ENCODE data around the gene ENTPD3. TPM values are rescaled to one million over a fixed set of nuclear protein-coding genes. Genes with fewer than 3 reads are reported as not detected.

The ENTPD3 gene
- total RNA-seq, 2 experiments from 2014 or later: not detected

GRCh38 chr3:40422861-40423260 lies 35.9 kb downstream of the ENTPD3 start:
- H3K27ac Mint-ChIP-seq: no peak overlapping the region
- no peaks in the 10 kb centered on the region for H3K9me3 Mint-ChIP-seq
- ChIA-PET POLR2A (no interaction called here), CTCF (no interaction called here)
- H3K4me3 Mint-ChIP-seq: no peak overlapping the region
- no peak for DNase-seq
- peaks cover 8% of the 10 kb centered on the region for H3K4me1 Mint-ChIP-seq
- peaks cover 4% of the 10 kb centered on the region for H3K36me3 Mint-ChIP-seq (ENCODE audit: low read depth)
- H3K27me3 Mint-ChIP-seq: no peaks in the 10 kb centered on the region

GRCh38 chr3:40427045-40427669 lies 40.2 kb downstream of the ENTPD3 start:
- Mint-ChIP-seq H3K9me3 (no peaks in the 10 kb centered on the region), H3K27me3 (peaks cover 2% of the 10 kb centered on the region), H3K4me1 (peaks cover 8% of the 10 kb centered on the region), H3K36me3 (ENCODE audit: low read depth) (peaks cover 4% of the 10 kb centered on the region), H3K27ac (no peak overlapping the region), H3K4me3 (no peak overlapping the region)
- ChIA-PET POLR2A (no interaction called here), CTCF (interaction anchor here (0.6 to 1.0 kb wide), 2 partner anchors 10 to 1530 kb away, joined by 3 read pairs; no protein-coding TSS in a partner anchor)
- no peak for DNase-seq

GRCh38 chr3:40432793-40433192 lies 45.8 kb downstream of the ENTPD3 start:
- Mint-ChIP-seq H3K4me1 (no peaks in the 10 kb centered on the region), H3K27ac (no peak overlapping the region), H3K27me3 (peaks cover 2% of the 10 kb centered on the region), H3K9me3 (no peaks in the 10 kb centered on the region), H3K4me3 (no peak overlapping the region), H3K36me3 (ENCODE audit: low read depth) (no peaks in the 10 kb centered on the region)
- ChIA-PET POLR2A (no interaction called here), CTCF (no interaction called here)
- no peak for DNase-seq

- POLR2A ChIA-PET: no interaction called here
- Mint-ChIP-seq H3K27me3 (no peaks in the 10 kb centered on the region), H3K27ac (no peak overlapping the region), H3K36me3 (ENCODE audit: low read depth) (no peaks in the 10 kb centered on the region), H3K4me1 (no peaks in the 10 kb centered on the region), H3K9me3 (no peaks in the 10 kb centered on the region), H3K4me3 (no peak overlapping the region)
- no peak for DNase-seq
- CTCF ChIA-PET: no interaction called here
Observed at GRCh38 chr3:40437889-40438288, 50.9 kb downstream of the ENTPD3 start.

- DNase-seq: no peak
- Mint-ChIP-seq H3K27me3 (no peaks in the 10 kb centered on the region), H3K36me3 (ENCODE audit: low read depth) (no peaks in the 10 kb centered on the region), H3K27ac (no peak overlapping the region), H3K4me1 (no peaks in the 10 kb centered on the region), H3K4me3 (no peak overlapping the region), H3K9me3 (no peaks in the 10 kb centered on the region)
- CTCF ChIA-PET: no interaction called here
- POLR2A ChIA-PET: no interaction called here
Observed at GRCh38 chr3:40445062-40445461, 58.1 kb downstream of the ENTPD3 start.

GRCh38 chr3:40445880-40446279 lies 58.9 kb downstream of the ENTPD3 start:
- no peaks in the 10 kb centered on the region for H3K4me1 Mint-ChIP-seq
- ChIA-PET CTCF (no interaction called here), POLR2A (no interaction called here)
- H3K36me3 Mint-ChIP-seq (ENCODE audit: low read depth): peaks cover 1% of the 10 kb centered on the region
- H3K4me3 Mint-ChIP-seq: no peak overlapping the region
- no peak overlapping the region for H3K27ac Mint-ChIP-seq
- H3K27me3 Mint-ChIP-seq: no peaks in the 10 kb centered on the region
- no peaks in the 10 kb centered on the region for H3K9me3 Mint-ChIP-seq
- DNase-seq: no peak

- no peaks in the 10 kb centered on the region for H3K9me3 Mint-ChIP-seq
- ChIA-PET CTCF (no interaction called here), POLR2A (no interaction called here)
- H3K4me3 Mint-ChIP-seq: no peak overlapping the region
- peaks cover 4% of the 10 kb centered on the region for H3K36me3 Mint-ChIP-seq (ENCODE audit: low read depth)
- peaks cover 32% of the 10 kb centered on the region for H3K4me1 Mint-ChIP-seq
- no peaks in the 10 kb centered on the region for H3K27me3 Mint-ChIP-seq
- H3K27ac Mint-ChIP-seq: no peak overlapping the region
- DNase-seq: no peak
Observed at GRCh38 chr3:40450438-40450837, 63.5 kb downstream of the ENTPD3 start.

- peak overlapping the region; percentile 78 for H3K4me3 Mint-ChIP-seq
- H3K36me3 Mint-ChIP-seq (ENCODE audit: low read depth): peaks cover 4% of the 10 kb centered on the region
- no peaks in the 10 kb centered on the region for H3K9me3 Mint-ChIP-seq
- peak overlapping the region; percentile 47 for H3K27ac Mint-ChIP-seq
- no peak for DNase-seq
- POLR2A ChIA-PET: no interaction called here
- H3K4me1 Mint-ChIP-seq: peaks cover 40% of the 10 kb centered on the region
- CTCF ChIA-PET: interaction anchor here (1.4 to 1.5 kb wide), 2 partner anchors 28 to 125 kb away, joined by 4 to 6 read pairs; no protein-coding TSS in a partner anchor
- no peaks in the 10 kb centered on the region for H3K27me3 Mint-ChIP-seq
Observed at GRCh38 chr3:40451551-40451950, 64.6 kb downstream of the ENTPD3 start.

GRCh38 chr3:40452057-40452456 lies 65.1 kb downstream of the ENTPD3 start:
- no peak for DNase-seq
- peak overlapping the region; percentile 98 for H3K27ac Mint-ChIP-seq
- ChIA-PET CTCF (interaction anchor here (1.4 to 1.5 kb wide), 2 partner anchors 28 to 126 kb away, joined by 4 to 6 read pairs; no protein-coding TSS in a partner anchor), POLR2A (interaction anchor here (0.6 kb wide), 1 partner anchor 12 kb away, joined by 8 read pairs; no protein-coding TSS in a partner anchor)
- H3K9me3 Mint-ChIP-seq: no peaks in the 10 kb centered on the region
- H3K36me3 Mint-ChIP-seq (ENCODE audit: low read depth): peaks cover 4% of the 10 kb centered on the region
- peaks cover 41% of the 10 kb centered on the region for H3K4me1 Mint-ChIP-seq
- peak overlapping the region; percentile 78 for H3K4me3 Mint-ChIP-seq
- no peaks in the 10 kb centered on the region for H3K27me3 Mint-ChIP-seq

GRCh38 chr3:40452562-40452875 lies 65.5 kb downstream of the ENTPD3 start:
- Mint-ChIP-seq H3K4me1 (peaks cover 42% of the 10 kb centered on the region), H3K4me3 (peak overlapping the region; percentile 78), H3K9me3 (no peaks in the 10 kb centered on the region), H3K36me3 (ENCODE audit: low read depth) (peaks cover 4% of the 10 kb centered on the region), H3K27ac (peak overlapping the region; percentile 98), H3K27me3 (no peaks in the 10 kb centered on the region)
- ChIA-PET CTCF (interaction anchor here (1.4 to 1.5 kb wide), 2 partner anchors 27 to 126 kb away, joined by 4 to 6 read pairs; no protein-coding TSS in a partner anchor), POLR2A (interaction anchor here (0.6 kb wide), 1 partner anchor 12 kb away, joined by 8 read pairs; no protein-coding TSS in a partner anchor)
- no peak for DNase-seq

- Mint-ChIP-seq H3K4me1 (peaks cover 45% of the 10 kb centered on the region), H3K27ac (peak overlapping the region; percentile 98), H3K9me3 (no peaks in the 10 kb centered on the region), H3K27me3 (no peaks in the 10 kb centered on the region), H3K36me3 (ENCODE audit: low read depth) (peaks cover 9% of the 10 kb centered on the region), H3K4me3 (peak overlapping the region; percentile 78)
- ChIA-PET CTCF (interaction anchor here (0.7 to 1.5 kb wide), 4 partner anchors 11 to 144 kb away, joined by 3 to 6 read pairs (median 4); no protein-coding TSS in a partner anchor), POLR2A (no interaction called here)
- DNase-seq: peak; percentile 98
Observed at GRCh38 chr3:40452876-40453730, 66.1 kb downstream of the ENTPD3 start.

- CTCF ChIA-PET: interaction anchor here (0.7 to 1.3 kb wide), 2 partner anchors 10 to 145 kb away, joined by 3 to 4 read pairs; no protein-coding TSS in a partner anchor
- peak overlapping the region; percentile 98 for H3K27ac Mint-ChIP-seq
Observed at GRCh38 chr3:40453933-40454332, 66.9 kb downstream of the ENTPD3 start.

GRCh38 chr3:40455328-40455727 lies 68.3 kb downstream of the ENTPD3 start:
- peak overlapping the region; percentile 83 for H3K4me3 Mint-ChIP-seq
- ChIA-PET POLR2A (no interaction called here), CTCF (no interaction called here)
- no peak overlapping the region for H3K27ac Mint-ChIP-seq
- H3K4me1 Mint-ChIP-seq: peaks cover 63% of the 10 kb centered on the region
- DNase-seq: no peak
- peaks cover 26% of the 10 kb centered on the region for H3K36me3 Mint-ChIP-seq (ENCODE audit: low read depth)
- H3K27me3 Mint-ChIP-seq: no peaks in the 10 kb centered on the region
- no peaks in the 10 kb centered on the region for H3K9me3 Mint-ChIP-seq

More at GRCh38 chr3:40453933-40454332, 66.9 kb downstream of the ENTPD3 start:
- Mint-ChIP-seq H3K36me3 (ENCODE audit: low read depth) (peaks cover 18% of the 10 kb centered on the region), H3K9me3 (no peaks in the 10 kb centered on the region), H3K4me1 (peaks cover 54% of the 10 kb centered on the region), H3K27me3 (no peaks in the 10 kb centered on the region), H3K4me3 (peak overlapping the region; percentile 78)
- POLR2A ChIA-PET: no interaction called here
- no peak for DNase-seq
